Medulla oblongata (tissue), 1 donor: Measurements from ENCODE around the gene IP6K3.

ENCODE experiments used
- DNase-seq: peaks from one replicate; pipeline ENCODE4 v3.0.0-alpha.2; 2015; ENCODE audit errors: extremely low spot score

IP6K3 gene

GRCh38 chr6:33746651-33747100, at the start of gene IP6K3:
Gene IP6K3 (minus strand): TSS chr6:33746905. CDS start chr6:33735476, 11,429 bp downstream.
- peak; percentile 94 for DNase-seq

- DNase-seq: no peak
Measured at GRCh38 chr6:33794910-33795623, 48.4 kb upstream of the IP6K3 start.

- no peak for DNase-seq
Measured at GRCh38 chr6:33792981-33793380, 46.3 kb upstream of the IP6K3 start.

- DNase-seq: no peak
Measured at GRCh38 chr6:33791620-33792019, 44.9 kb upstream of the IP6K3 start.

DNA sequence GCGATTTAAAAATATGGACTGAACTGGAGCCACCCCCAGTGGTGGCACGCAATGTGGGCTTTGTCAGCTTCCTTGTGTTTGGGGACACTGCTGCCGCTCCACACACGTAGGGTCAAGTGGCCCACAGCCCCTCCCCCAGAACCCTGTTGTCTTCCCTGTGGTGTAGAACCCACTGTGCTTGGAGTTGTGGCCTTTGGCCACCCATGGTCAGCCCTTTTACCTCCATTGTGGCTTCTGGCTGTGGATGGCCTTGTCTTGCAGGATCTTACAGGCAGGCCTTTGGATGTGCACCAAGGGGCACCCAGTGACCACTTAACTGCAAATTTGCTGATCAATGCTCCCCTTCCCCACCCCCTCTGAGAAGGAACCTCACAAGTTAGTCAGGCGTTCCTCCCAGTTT, 44.2 kb upstream of the IP6K3 start:
- no peak for DNase-seq

GRCh38 chr6:33790379-33790778, 43.7 kb upstream of the IP6K3 start:
- DNase-seq: no peak

- no peak for DNase-seq
Measured at GRCh38 chr6:33789550-33789895, 42.8 kb upstream of the IP6K3 start.

DNA sequence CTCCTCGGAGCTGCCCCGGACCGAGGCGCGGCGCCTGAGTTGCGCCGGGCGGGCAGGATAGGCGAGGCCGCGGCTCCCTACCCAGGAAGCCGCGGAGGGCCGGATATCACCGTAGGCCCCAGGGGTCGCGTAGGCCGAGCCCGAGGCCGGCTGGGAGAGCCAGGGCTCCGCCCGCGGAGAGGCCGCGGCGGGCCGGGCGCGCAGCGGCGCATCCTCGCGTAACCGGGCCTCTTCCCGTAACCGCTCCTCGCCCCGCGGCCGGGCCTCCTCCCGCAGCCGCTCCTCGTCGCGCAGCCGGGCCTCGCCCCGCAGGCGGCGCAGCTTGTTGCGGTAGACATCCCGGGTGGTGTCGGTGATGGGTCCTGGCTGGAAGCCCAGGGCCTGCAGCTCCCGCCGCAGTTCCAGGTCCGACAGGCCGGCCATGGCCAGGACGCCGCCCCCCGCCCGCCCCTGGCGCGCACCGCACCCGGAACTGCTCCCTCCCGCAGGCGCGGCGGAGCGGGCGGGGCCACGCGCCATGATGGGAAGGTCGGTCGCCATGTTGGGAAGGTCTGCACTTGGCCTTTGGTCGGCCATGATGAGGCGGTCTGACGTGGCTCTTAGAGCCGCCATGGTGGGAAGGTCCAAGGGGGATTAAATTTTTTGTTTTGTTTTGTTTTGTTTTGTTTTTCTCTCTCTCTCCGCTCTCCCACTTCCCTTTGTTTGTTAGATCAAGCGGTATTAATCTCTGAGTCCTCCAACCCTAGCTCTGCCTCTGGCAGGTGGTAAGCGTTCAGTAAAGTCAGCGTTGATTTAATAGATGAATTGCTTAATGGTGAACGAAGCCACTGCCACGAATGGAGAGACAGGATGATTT, 42.2 kb upstream of the IP6K3 start, which contains the start of gene LEMD2:
Gene LEMD2 (minus strand): TSS at position 437 of the 856 bp plus-strand sequence. CDS start 14 bp downstream, at position 423.
- DNase-seq: peak; percentile 94

- peak; percentile 79 for DNase-seq
Measured at GRCh38 chr6:33787954-33788693, 41.4 kb upstream of the IP6K3 start.

GRCh38 chr6:33787346-33787953, 40.7 kb upstream of the IP6K3 start:
- DNase-seq: no peak

DNA sequence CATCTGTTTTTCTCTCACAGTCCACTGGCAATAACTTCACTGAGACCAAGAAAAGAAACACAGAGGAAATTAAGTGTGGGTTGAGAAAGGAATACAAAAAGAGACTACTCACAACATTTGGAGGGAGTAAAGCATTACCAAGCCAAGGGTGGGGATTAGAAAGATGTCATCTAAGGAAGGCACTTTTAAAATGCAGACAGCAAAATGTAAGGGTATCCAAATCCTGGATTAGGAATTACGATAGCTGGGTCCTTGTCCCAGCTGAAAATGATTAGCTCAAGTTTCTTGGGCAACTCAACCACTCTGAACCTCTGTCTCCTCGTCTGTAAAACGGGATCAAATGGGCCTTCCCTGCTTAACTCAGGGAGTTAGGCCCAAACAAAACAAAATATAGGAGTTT, 40.0 kb upstream of the IP6K3 start:
- no peak for DNase-seq

GRCh38 chr6:33785778-33786177, 39.1 kb upstream of the IP6K3 start:
- DNase-seq: no peak

GRCh38 chr6:33784787-33785186, 38.1 kb upstream of the IP6K3 start:
- no peak for DNase-seq

- DNase-seq: no peak
Measured at GRCh38 chr6:33783781-33784520, 37.2 kb upstream of the IP6K3 start.

DNA sequence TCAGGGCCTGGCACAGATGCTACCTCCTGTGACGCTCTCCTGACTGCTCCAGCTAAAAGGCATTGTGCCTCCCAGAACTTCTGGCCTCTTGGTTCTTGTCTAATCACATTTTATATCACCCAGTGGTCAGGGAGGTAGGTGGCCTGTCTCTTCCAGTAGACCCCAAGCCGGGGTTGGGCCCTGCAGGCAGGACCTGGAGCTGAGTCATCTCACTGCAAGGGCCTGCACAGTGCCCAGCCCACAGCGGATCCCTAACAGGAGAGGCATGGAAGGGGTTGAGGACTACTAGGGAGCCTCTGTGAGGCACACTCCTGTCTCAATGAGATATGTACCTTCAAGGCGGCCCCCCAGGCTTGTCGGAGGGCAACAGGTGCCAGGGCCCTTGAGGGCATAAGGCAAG, 35.9 kb upstream of the IP6K3 start:
- DNase-seq: no peak

GRCh38 chr6:33781131-33781975, 34.6 kb upstream of the IP6K3 start:
- no peak for DNase-seq

- no peak for DNase-seq
Measured at GRCh38 chr6:33779895-33780294, 33.2 kb upstream of the IP6K3 start.

DNA sequence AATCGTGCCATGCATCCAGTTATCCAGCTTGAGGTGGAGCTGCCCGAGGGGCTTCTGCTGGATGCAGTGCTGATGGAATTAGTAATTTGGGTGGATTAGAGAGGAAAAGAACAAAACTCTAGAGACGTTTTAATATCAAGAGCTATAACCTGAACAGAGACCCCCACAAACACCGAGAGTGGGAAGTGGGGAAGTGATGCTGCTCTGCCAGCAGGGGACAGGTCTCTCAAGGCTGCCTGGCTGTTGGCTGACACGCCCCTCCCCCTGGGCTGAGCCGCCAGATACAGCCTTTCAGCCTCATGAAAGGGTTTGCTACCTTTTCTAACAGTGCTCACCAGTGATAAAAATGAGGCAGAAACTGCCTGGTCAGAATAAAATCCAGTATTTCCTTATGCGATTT, 32.6 kb upstream of the IP6K3 start:
- DNase-seq: no peak

DNA sequence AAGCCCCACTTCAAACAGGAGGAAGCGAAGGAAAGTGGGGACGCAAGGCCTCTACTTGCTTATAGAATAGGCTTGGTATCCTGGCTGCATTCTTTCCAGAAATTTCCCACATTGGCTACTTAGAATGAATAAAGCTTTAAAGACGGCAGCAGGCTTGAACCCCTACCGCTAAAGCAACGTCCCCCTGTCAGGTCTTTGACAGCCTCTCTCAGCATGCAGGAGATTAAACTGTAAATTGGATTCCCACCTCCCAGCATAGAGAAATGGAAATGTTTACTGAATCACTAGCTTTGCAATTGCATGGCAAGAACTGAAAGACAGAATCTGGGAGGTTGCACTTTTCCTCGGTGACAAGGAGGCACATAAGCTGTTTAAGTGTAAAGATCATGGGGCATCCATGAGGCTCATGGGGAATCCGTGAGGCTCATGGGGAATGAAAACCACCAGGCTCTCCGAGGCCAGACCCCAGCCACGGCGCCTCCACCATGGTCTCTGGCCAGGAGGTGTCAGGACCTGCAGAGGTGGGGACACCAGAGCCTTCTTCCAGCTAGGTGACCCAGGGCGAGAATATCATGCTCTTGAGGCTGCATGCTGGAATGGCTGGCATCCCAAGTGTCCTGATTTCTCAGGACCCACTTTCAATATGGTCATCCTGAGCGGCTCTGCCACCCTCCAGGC, 31.9 kb upstream of the IP6K3 start:
- no peak for DNase-seq
